IPS DF 6.9 (cell line): ENCODE measurements around the gene ANK3.

Source experiments
- DNase-seq: peaks from one replicate; pipeline ENCODE4 v3.0.0-alpha.2; 2013; ENCODE audit warnings: low read depth, low spot score
- H3K27ac ChIP-seq: one replicate; pipeline ENCODE4 v1.5.1; 2013; ENCODE audit warnings: low read length, control low read depth
- H3K27me3 ChIP-seq: 2 replicates; pipeline ENCODE4 v1.6.1; 2013; ENCODE audit warnings: mild to moderate bottlenecking, low read length; ENCODE audit not compliant: control insufficient read depth, insufficient read depth
- H3K36me3 ChIP-seq: 2 replicates; pipeline ENCODE4 v1.6.1; 2013; ENCODE audit warnings: low read length; ENCODE audit not compliant: control insufficient read depth, insufficient read depth
- H3K4me1 ChIP-seq: 2 replicates; pipeline ENCODE4 v1.6.1; 2013; ENCODE audit warnings: low read length; ENCODE audit not compliant: control insufficient read depth, insufficient read depth
- H3K4me3 ChIP-seq: 2 replicates; pipeline ENCODE4 v1.5.1; 2013; ENCODE audit warnings: mild to moderate bottlenecking, low read length
- H3K9me3 ChIP-seq: 2 replicates; pipeline ENCODE4 v1.6.1; 2013; ENCODE audit warnings: low read length, inconsistent platforms; ENCODE audit not compliant: control insufficient read depth, insufficient read depth
- WGBS: extraction: QIAGEN DNeasy Blood & Tissue Kit; methylation state at CpG from one replicate; pipeline ENCODE4 v1.1.7; 2013; ENCODE audit warnings: mixed read lengths, missing lambda C conversion rate; ENCODE audit not compliant: insufficient read length, insufficient coverage; 5-methylcytosine and 5-hydroxymethylcytosine counted together

The ANK3 gene

GRCh38 chr10:60028081-60028480 lies 361.6 kb downstream of the ANK3 start:
- Histone ChIP-seq H3K4me1 (no peaks in the 10 kb centered on the region), H3K27ac (no peak overlapping the region), H3K9me3 (no peaks in the 10 kb centered on the region), H3K4me3 (no peak overlapping the region), H3K27me3 (no peaks in the 10 kb centered on the region), H3K36me3 (no peaks in the 10 kb centered on the region)
- no CpG with 5 or more reads among the region's 1 CpG for WGBS
- no peak for DNase-seq

GRCh38 chr10:60025279-60025678 lies 364.4 kb downstream of the ANK3 start:
- no peak for DNase-seq
- Histone ChIP-seq H3K27me3 (no peaks in the 10 kb centered on the region), H3K27ac (no peak overlapping the region), H3K9me3 (no peaks in the 10 kb centered on the region), H3K4me3 (no peak overlapping the region), H3K4me1 (no peaks in the 10 kb centered on the region), H3K36me3 (no peaks in the 10 kb centered on the region)
- WGBS = no CpG with 5 or more reads among the region's 1 CpG

- Histone ChIP-seq H3K27me3 (no peaks in the 10 kb centered on the region), H3K36me3 (no peaks in the 10 kb centered on the region), H3K9me3 (no peaks in the 10 kb centered on the region), H3K4me3 (no peak overlapping the region), H3K4me1 (no peaks in the 10 kb centered on the region), H3K27ac (no peak overlapping the region)
- DNase-seq = no peak
- no CpG with 5 or more reads among the region's 4 CpGs for WGBS
Observed at GRCh38 chr10:60024506-60024905, 365.2 kb downstream of the ANK3 start.

- no CpG with 5 or more reads among the region's 2 CpGs for WGBS
- Histone ChIP-seq H3K4me1 (no peaks in the 10 kb centered on the region), H3K9me3 (no peaks in the 10 kb centered on the region), H3K4me3 (no peak overlapping the region), H3K27ac (no peak overlapping the region), H3K36me3 (no peaks in the 10 kb centered on the region), H3K27me3 (no peaks in the 10 kb centered on the region)
- DNase-seq = no peak
Observed at GRCh38 chr10:60023155-60023877, 366.4 kb downstream of the ANK3 start.

- WGBS = no CpG with 5 or more reads among the region's 2 CpGs
Observed at GRCh38 chr10:60021361-60021760, 368.3 kb downstream of the ANK3 start.

GRCh38 chr10:60016794-60017193 lies 372.9 kb downstream of the ANK3 start:
- no CpG with 5 or more reads among the region's 3 CpGs for WGBS
- Histone ChIP-seq H3K4me3 (no peak overlapping the region), H3K9me3 (no peaks in the 10 kb centered on the region), H3K4me1 (no peaks in the 10 kb centered on the region), H3K36me3 (no peaks in the 10 kb centered on the region), H3K27ac (no peak overlapping the region), H3K27me3 (no peaks in the 10 kb centered on the region)
- no peak for DNase-seq

More at GRCh38 chr10:60021361-60021760, 368.3 kb downstream of the ANK3 start:
- no peak overlapping the region for H3K4me3 ChIP-seq
- no peaks in the 10 kb centered on the region for H3K36me3 ChIP-seq
- no peaks in the 10 kb centered on the region for H3K9me3 ChIP-seq
- no peaks in the 10 kb centered on the region for H3K4me1 ChIP-seq
- H3K27ac ChIP-seq = no peak overlapping the region
- no peaks in the 10 kb centered on the region for H3K27me3 ChIP-seq
- no peak for DNase-seq

GRCh38 chr10:60009710-60010383 lies 379.8 kb downstream of the ANK3 start:
- DNase-seq = no peak
- no CpG with 5 or more reads among the region's 2 CpGs for WGBS

GRCh38 chr10:60009276-60009675 lies 380.4 kb downstream of the ANK3 start:
- Histone ChIP-seq H3K27ac (no peak overlapping the region), H3K4me1 (peaks cover 2% of the 10 kb centered on the region; the same call in 1 of the 2 replicates), H3K36me3 (no peaks in the 10 kb centered on the region), H3K27me3 (no peaks in the 10 kb centered on the region), H3K9me3 (no peaks in the 10 kb centered on the region), H3K4me3 (no peak overlapping the region)
- no peak for DNase-seq
- no CpG with 5 or more reads among the region's 2 CpGs for WGBS

More at GRCh38 chr10:60009710-60010383, 379.8 kb downstream of the ANK3 start:
- no peak overlapping the region for H3K27ac ChIP-seq
- peaks cover 2% of the 10 kb centered on the region; the same call in 1 of the 2 replicates for H3K4me1 ChIP-seq
- H3K4me3 ChIP-seq = no peak overlapping the region
- no peaks in the 10 kb centered on the region for H3K9me3 ChIP-seq
- H3K27me3 ChIP-seq = no peaks in the 10 kb centered on the region
- no peaks in the 10 kb centered on the region for H3K36me3 ChIP-seq

GRCh38 chr10:60008816-60009215 lies 380.9 kb downstream of the ANK3 start:
- no peak overlapping the region for H3K4me3 ChIP-seq
- H3K36me3 ChIP-seq = no peaks in the 10 kb centered on the region
- no peaks in the 10 kb centered on the region for H3K27me3 ChIP-seq
- no peaks in the 10 kb centered on the region for H3K9me3 ChIP-seq
- no peak overlapping the region for H3K27ac ChIP-seq
- WGBS = no CpG with 5 or more reads among the region's 4 CpGs
- H3K4me1 ChIP-seq = peaks cover 4% of the 10 kb centered on the region; the same call in 1 of the 2 replicates
- no peak for DNase-seq

- Histone ChIP-seq H3K4me1 (peaks cover 7% of the 10 kb centered on the region; the same call in 1 of the 2 replicates), H3K27me3 (no peaks in the 10 kb centered on the region), H3K4me3 (no peak overlapping the region), H3K27ac (no peak overlapping the region), H3K9me3 (no peaks in the 10 kb centered on the region), H3K36me3 (no peaks in the 10 kb centered on the region)
- WGBS = no CpG with 5 or more reads among the region's 3 CpGs
- DNase-seq = no peak
Observed at GRCh38 chr10:60006062-60006461, 383.6 kb downstream of the ANK3 start.
